ENCODE results near the gene CCDC178.

CCDC178 gene

DNA sequence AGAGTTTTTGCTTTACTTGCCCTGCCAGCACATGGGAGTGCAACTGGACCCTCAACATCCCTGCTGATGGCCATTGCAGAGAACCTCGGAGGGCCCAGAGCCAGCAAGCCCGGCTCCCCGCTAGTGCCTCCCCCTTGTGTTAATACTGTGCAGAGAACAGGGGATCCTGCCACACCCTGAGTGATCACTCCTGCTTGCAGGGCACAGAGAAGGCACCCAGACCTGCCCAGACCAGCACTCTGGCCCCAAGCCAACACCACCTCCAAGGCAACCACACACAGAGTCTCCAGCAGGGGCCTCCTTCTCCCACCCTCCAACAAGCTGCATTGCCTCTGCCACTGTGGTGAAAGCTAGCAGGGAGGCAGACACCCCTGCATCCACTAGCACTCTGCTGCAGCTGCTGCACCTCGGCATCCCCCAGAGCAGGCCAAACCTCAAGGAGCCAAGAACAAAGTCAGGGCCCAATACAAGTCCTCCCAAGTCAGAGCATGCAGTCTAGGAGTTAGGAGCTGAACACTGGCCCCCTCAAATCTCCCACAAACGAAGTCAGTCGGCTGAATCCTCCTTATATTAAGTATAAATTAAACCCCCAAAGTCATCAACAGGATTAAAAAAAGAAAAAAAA, 157.7 kb downstream of the CCDC178 start:
- no peak for TF ChIP-seq TCF12 (IDR thresholded peaks at IDR 0.05; ENCODE audit: low read depth)
- TF ChIP-seq, protein P1, sequence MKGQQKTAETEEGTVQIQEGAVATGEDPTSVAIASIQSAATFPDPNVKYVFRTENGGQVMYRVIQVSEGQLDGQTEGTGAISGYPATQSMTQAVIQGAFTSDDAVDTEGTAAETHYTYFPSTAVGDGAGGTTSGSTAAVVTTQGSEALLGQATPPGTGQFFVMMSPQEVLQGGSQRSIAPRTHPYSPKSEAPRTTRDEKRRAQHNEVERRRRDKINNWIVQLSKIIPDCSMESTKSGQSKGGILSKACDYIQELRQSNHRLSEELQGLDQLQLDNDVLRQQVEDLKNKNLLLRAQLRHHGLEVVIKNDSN (IDR thresholded peaks at IDR 0.05): no peak
- TF ChIP-seq, protein P2, sequence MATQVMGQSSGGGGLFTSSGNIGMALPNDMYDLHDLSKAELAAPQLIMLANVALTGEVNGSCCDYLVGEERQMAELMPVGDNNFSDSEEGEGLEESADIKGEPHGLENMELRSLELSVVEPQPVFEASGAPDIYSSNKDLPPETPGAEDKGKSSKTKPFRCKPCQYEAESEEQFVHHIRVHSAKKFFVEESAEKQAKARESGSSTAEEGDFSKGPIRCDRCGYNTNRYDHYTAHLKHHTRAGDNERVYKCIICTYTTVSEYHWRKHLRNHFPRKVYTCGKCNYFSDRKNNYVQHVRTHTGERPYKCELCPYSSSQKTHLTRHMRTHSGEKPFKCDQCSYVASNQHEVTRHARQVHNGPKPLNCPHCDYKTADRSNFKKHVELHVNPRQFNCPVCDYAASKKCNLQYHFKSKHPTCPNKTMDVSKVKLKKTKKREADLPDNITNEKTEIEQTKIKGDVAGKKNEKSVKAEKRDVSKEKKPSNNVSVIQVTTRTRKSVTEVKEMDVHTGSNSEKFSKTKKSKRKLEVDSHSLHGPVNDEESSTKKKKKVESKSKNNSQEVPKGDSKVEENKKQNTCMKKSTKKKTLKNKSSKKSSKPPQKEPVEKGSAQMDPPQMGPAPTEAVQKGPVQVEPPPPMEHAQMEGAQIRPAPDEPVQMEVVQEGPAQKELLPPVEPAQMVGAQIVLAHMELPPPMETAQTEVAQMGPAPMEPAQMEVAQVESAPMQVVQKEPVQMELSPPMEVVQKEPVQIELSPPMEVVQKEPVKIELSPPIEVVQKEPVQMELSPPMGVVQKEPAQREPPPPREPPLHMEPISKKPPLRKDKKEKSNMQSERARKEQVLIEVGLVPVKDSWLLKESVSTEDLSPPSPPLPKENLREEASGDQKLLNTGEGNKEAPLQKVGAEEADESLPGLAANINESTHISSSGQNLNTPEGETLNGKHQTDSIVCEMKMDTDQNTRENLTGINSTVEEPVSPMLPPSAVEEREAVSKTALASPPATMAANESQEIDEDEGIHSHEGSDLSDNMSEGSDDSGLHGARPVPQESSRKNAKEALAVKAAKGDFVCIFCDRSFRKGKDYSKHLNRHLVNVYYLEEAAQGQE (IDR thresholded peaks at IDR 0.05; ENCODE audit: low read depth): no peak
- TF ChIP-seq, protein P3, sequence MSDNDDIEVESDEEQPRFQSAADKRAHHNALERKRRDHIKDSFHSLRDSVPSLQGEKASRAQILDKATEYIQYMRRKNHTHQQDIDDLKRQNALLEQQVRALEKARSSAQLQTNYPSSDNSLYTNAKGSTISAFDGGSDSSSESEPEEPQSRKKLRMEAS (IDR thresholded peaks at IDR 0.05): no peak
- no peak for TF ChIP-seq FOXM1 (IDR thresholded peaks at IDR 0.05; ENCODE audit: borderline replicate concordance, low read depth)
- no peak for TF ChIP-seq EP300 (IDR thresholded peaks at IDR 0.05; ENCODE audit: borderline replicate concordance)
- TF ChIP-seq TEAD4 (IDR thresholded peaks at IDR 0.05): no peak
- TF ChIP-seq RAD21 (IDR thresholded peaks at IDR 0.05; ENCODE audit: low read depth): no peak
- no peak for TF ChIP-seq CREB1 (IDR thresholded peaks at IDR 0.05; ENCODE audit: low read depth)
- TF ChIP-seq CEBPB (IDR thresholded peaks at IDR 0.05): no peak
- no peak for TF ChIP-seq TAF1 (IDR thresholded peaks at IDR 0.05; ENCODE audit: low read depth)
- no peak for TF ChIP-seq YY1 (IDR thresholded peaks at IDR 0.05; ENCODE audit: low read depth)
- no peak for TF ChIP-seq ZBTB7A (IDR thresholded peaks at IDR 0.05; ENCODE audit: low read depth)
- TF ChIP-seq EGR1 (IDR thresholded peaks at IDR 0.05): no peak
- TF ChIP-seq NFIC (IDR thresholded peaks at IDR 0.05): no peak

DNA sequence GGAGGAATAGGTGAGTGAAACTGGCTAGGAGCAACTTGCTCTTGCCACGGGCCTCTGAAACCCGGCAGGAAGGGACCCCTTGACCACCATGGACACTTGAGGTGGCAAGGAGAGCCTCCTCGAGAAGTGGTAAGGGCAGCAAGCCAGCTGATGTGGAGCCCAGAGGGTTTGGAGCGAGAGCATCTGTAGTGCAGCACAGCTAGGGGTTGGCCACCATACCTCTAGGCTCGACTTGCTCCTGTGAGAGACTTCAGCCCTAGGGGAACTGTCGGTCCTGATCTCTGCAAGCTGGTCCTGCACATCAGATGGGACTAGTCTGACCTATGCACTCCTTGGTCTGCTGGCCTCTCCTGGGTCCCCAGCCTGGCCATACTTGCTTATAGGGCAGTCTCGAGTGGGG, 158.4 kb downstream of the CCDC178 start:
- no peak for TF ChIP-seq NFIC (IDR thresholded peaks at IDR 0.05)
- TF ChIP-seq YY1 (IDR thresholded peaks at IDR 0.05; ENCODE audit: low read depth): no peak
- TF ChIP-seq, protein P1 (IDR thresholded peaks at IDR 0.05): no peak
- no peak for TF ChIP-seq TCF12 (IDR thresholded peaks at IDR 0.05; ENCODE audit: low read depth)
- no peak for TF ChIP-seq CEBPB (IDR thresholded peaks at IDR 0.05)
- TF ChIP-seq EGR1 (IDR thresholded peaks at IDR 0.05): no peak
- TF ChIP-seq EP300 (IDR thresholded peaks at IDR 0.05; ENCODE audit: borderline replicate concordance): no peak
- no peak for TF ChIP-seq CREB1 (IDR thresholded peaks at IDR 0.05; ENCODE audit: low read depth)
- TF ChIP-seq TEAD4 (IDR thresholded peaks at IDR 0.05): no peak
- TF ChIP-seq, protein P3 (IDR thresholded peaks at IDR 0.05): no peak
- no peak for TF ChIP-seq FOXM1 (IDR thresholded peaks at IDR 0.05; ENCODE audit: borderline replicate concordance, low read depth)
- TF ChIP-seq TAF1 (IDR thresholded peaks at IDR 0.05; ENCODE audit: low read depth): no peak
- TF ChIP-seq, protein P2 (IDR thresholded peaks at IDR 0.05; ENCODE audit: low read depth): no peak
- TF ChIP-seq ZBTB7A (IDR thresholded peaks at IDR 0.05; ENCODE audit: low read depth): no peak
- TF ChIP-seq RAD21 (IDR thresholded peaks at IDR 0.05; ENCODE audit: low read depth): no peak

DNA sequence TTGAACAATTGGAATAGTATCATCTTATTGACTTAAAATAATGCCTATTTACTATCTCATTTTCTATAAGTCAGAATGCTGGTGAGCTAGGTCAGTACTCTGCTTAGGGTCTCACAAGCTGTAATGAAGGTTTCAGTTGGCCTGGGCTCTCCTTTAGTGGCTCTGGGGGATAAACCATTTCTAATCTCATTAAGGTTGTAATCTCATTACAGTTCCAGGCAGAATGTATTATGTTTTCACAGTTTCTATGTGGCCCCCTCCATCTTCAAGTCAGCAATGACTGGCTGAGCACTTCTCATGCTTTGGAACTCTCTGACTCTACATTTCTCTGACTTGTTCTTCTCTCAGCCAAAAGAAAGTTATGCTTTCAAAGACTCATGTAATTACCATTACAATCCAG, 163.1 kb downstream of the CCDC178 start:
- no peak for TF ChIP-seq TEAD4 (IDR thresholded peaks at IDR 0.05)
- TF ChIP-seq, protein P2 (IDR thresholded peaks at IDR 0.05; ENCODE audit: low read depth): no peak
- TF ChIP-seq CEBPB (IDR thresholded peaks at IDR 0.05): no peak
- no peak for TF ChIP-seq CREB1 (IDR thresholded peaks at IDR 0.05; ENCODE audit: low read depth)
- TF ChIP-seq TCF12 (IDR thresholded peaks at IDR 0.05; ENCODE audit: low read depth): no peak
- TF ChIP-seq RAD21 (IDR thresholded peaks at IDR 0.05; ENCODE audit: low read depth): no peak
- no peak for TF ChIP-seq EP300 (IDR thresholded peaks at IDR 0.05; ENCODE audit: borderline replicate concordance)
- TF ChIP-seq YY1 (IDR thresholded peaks at IDR 0.05; ENCODE audit: low read depth): no peak

DNA sequence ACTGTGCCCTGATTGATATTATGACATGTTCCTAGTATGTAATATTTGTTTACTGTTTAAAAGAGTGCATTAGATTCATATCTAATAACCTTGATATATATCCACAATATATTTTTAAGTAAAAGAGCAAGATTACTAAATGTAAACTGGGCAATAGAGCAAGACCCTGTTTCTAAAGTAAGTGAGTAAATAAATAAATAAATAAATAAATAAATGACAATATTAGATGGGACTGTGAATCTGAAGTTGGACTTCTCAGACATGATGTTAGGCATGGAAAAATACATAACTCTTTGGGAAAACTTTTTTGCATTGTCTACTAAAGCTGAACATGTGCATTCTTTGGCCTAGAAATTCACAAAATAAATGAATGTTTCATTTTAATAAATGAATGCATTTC, 164.7 kb downstream of the CCDC178 start:
- TF ChIP-seq, protein P3 (IDR thresholded peaks at IDR 0.05): no peak
